Measurements from ENCODE around the gene SMAD6.
A peak's percentile ranks its signal among the peaks of the same experiment; 100 is the strongest.

Gene SMAD6

GRCh38 chr15:66786222-66786621 lies 84.2 kb downstream of the SMAD6 start:
- no peak for DNase-seq (ENCODE audit: low read depth)
- no peak overlapping the region for H3K4me3 ChIP-seq (ENCODE audit: low read depth, low read length)
- TF ChIP-seq, protein P1, sequence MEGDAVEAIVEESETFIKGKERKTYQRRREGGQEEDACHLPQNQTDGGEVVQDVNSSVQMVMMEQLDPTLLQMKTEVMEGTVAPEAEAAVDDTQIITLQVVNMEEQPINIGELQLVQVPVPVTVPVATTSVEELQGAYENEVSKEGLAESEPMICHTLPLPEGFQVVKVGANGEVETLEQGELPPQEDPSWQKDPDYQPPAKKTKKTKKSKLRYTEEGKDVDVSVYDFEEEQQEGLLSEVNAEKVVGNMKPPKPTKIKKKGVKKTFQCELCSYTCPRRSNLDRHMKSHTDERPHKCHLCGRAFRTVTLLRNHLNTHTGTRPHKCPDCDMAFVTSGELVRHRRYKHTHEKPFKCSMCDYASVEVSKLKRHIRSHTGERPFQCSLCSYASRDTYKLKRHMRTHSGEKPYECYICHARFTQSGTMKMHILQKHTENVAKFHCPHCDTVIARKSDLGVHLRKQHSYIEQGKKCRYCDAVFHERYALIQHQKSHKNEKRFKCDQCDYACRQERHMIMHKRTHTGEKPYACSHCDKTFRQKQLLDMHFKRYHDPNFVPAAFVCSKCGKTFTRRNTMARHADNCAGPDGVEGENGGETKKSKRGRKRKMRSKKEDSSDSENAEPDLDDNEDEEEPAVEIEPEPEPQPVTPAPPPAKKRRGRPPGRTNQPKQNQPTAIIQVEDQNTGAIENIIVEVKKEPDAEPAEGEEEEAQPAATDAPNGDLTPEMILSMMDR (IDR thresholded peaks at IDR 0.05; ENCODE audit: low read depth, low read length, missing control alignments) = no peak

DNA sequence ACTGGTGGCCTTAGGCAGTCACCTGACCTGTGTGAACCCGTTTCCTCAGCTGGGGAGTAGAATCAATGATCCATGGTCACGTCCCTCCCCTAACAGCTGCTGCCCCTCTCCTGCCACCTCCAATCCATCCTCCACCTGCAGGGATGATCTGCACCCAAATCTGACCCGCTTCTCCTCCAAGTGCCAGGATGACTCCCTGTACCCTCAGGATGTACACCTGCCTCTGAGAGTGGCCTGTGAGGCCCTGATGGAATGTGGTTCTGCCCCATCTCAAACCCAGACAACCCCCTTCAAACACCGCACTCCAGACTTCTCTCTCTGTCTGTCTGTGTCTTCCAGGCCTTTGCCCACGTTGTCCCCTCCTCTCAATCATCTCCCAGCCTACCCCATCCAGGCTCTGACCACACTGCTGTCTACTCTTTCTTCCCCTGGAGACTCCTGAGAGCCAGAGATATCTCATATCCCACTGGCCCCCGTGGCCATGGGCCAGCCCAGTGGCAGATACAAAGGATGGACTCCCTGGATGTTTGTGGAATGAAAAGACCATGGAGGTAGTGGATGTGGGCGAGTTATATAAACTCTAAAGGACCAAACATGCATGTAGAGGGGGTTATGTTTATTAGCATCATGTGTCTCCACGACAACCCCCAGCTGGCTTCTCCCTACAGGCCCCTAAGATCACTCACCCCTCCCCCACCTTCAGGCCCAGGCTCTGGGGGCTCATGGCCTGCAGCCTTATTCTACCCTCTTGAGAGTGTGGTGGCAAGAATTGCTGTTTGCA lies 84.9 kb downstream of the SMAD6 start:
- DNase-seq (ENCODE audit: low read depth) = no peak
- no peak overlapping the region for H3K4me3 ChIP-seq (ENCODE audit: low read depth, low read length)
- TF ChIP-seq, protein P1 (IDR thresholded peaks at IDR 0.05; ENCODE audit: low read depth, low read length, missing control alignments) = no peak

DNA sequence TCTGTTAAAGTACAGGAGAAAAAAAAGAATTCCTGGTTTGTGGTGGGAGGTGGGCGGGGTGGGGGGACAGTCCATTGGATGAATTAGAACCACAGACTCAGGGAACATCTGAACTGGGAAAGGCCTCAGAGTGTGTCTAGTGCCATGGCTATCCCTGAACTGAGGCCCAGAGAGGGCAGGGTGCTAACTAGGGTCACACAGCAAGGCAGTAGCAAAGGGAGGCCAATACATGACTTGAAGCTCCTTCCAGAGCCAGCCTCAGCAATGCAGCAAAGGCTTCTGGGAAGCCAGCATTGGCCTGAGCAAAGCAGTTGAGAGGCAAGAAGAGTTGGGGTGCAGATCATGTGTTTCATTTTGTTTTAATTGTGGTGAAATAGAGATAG lies 85.4 kb downstream of the SMAD6 start:
- DNase-seq (ENCODE audit: low read depth) = no peak
- H3K4me3 ChIP-seq (ENCODE audit: low read depth, low read length) = no peak overlapping the region
- TF ChIP-seq, protein P1 (IDR thresholded peaks at IDR 0.05; ENCODE audit: low read depth, low read length, missing control alignments) = no peak

GRCh38 chr15:66788024-66788423 lies 86.0 kb downstream of the SMAD6 start:
- TF ChIP-seq, protein P1 (IDR thresholded peaks at IDR 0.05; ENCODE audit: low read depth, low read length, missing control alignments) = no peak
- H3K4me3 ChIP-seq (ENCODE audit: low read depth, low read length) = no peak overlapping the region
- no peak for DNase-seq (ENCODE audit: low read depth)

DNA sequence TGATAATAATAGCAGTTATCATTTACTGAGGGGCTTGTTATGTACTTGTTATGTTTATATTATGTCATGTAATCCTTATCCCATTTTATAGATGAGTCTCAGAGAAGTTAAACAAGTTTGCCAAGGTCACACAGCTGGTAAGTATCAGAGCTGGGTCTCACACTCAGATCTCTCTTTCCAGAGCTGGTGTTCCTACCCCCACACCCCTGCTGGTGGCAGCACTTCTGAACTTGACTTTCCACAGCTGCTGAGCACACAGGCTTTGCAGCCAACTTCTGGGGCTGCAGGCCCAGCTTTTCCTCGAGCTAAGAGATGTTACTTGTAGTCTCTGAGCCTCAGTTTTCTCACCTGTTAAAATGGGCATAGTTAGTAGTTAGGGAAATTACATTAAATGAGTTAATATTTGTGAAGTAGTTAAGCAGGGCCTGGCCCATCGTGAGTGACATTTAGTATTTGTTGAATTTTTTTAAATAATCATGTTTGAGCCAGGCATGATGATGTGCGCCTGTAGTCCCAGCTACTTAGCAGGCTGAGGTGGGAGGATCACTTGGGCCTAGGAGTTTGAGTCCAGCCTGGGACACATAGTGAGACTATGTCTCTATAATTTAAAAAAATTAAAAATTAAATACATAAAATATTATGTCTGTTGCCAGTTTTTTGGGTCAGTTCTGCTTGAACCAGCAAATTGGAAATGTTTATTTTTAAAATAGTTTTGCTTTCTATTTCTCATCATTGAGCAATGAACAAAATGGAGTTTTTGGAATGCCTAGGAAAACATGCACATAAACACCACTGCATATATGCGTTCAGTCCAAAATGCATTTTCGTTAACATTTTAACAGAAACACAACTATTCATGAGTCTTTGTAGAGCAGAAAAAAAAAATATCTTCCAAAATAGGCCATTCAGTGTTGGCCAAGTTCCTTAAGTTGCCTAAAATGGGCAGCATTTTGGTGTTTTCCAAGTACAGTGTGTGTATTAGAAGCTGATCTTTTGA lies 87.3 kb downstream of the SMAD6 start:
- TF ChIP-seq, protein P1 (IDR thresholded peaks at IDR 0.05; ENCODE audit: low read depth, low read length, missing control alignments) = peak; percentile 41
- DNase-seq (ENCODE audit: low read depth) = no peak
- H3K4me3 ChIP-seq (ENCODE audit: low read depth, low read length) = no peak overlapping the region

DNA sequence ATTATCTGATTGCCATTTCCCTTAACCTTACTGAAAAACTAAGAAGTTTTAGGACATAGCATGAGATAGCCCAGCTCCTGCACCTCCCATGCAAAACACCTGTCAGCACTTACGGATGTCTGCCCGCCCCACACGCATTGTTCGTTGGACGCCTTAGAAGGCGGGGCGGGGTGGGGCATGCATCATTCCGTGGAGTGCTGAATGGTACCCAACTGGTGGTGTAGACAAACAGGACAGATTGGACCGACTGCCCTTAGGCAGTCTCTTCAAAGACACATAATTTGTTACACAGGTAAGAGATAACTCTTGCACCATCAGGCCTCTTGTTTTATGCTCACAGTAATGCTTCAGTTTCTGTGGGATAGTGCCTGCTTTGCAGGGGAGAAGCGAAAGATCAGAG lies 93.8 kb downstream of the SMAD6 start:
- TF ChIP-seq, protein P1 (IDR thresholded peaks at IDR 0.05; ENCODE audit: low read depth, low read length, missing control alignments) = no peak
- no peak for DNase-seq (ENCODE audit: low read depth)
- H3K4me3 ChIP-seq (ENCODE audit: low read depth, low read length) = no peak overlapping the region
